SK-N-MC (cell line): Measurements from ENCODE around the gene NINL.

Experiments used
- EZH2 ChIP-seq: fragments of 200-600 bp; sonication (generic); IDR thresholded peaks from one replicate; pipeline ENCODE4 v1.6.1; 2017; ENCODE audit warnings: antibody characterized with exemption
- FOXP2 ChIP-seq: optimal IDR thresholded peaks from 2 replicates; pipeline ENCODE3; 2011; ENCODE audit warnings: mild to moderate bottlenecking, moderate library complexity; ENCODE audit not compliant: insufficient read depth; ENCODE audit errors: extremely low read length, control extremely low read depth
- POLR2AphosphoS5 ChIP-seq: IDR thresholded peaks from 2 replicates; pipeline ENCODE4 v1.6.1; 2012; ENCODE audit warnings: mild to moderate bottlenecking, low read depth, low read length, borderline replicate concordance

GRCh38 chr20:25576783-25577530 is 8.4 kb downstream of the NINL start:
- TF ChIP-seq EZH2 (no peak), POLR2AphosphoS5 (no peak), FOXP2 (no peak)
